Measurements from ENCODE around the gene MCHR1.

GRCh38 chr22:40671796-40672360 lies 7.4 kb upstream of the MCHR1 start:
- no peak for TF ChIP-seq CTCF (IDR thresholded peaks at IDR 0.05)
- TF ChIP-seq EP300 (IDR thresholded peaks at IDR 0.05; ENCODE audit: low read depth), result no peak
- no peak for TF ChIP-seq POLR2A (IDR thresholded peaks at IDR 0.05)
- no peak for TF ChIP-seq POLR2AphosphoS5 (IDR thresholded peaks at IDR 0.05)
